Astrocyte of the spinal cord (primary cell): ENCODE results near the gene NLGN1.

Experiments used
- DNase-seq: peaks from one replicate; pipeline ENCODE4 v3.0.0; 2011; ENCODE audit warnings: low read depth, low spot score
- H3K4me3 ChIP-seq: 2 replicates; pipeline ENCODE4 v1.5.1; 2011; ENCODE audit warnings: low read depth, mild to moderate bottlenecking, low read length, moderate library complexity
- CTCF ChIP-seq: IDR thresholded peaks from 2 replicates; pipeline ENCODE4 v1.5.1; 2012; ENCODE audit warnings: low read depth, mild to moderate bottlenecking, low read length, inconsistent platforms
- in situ Hi-C: cut with HindIII; loops from 2 replicates; pipeline ENCODE4 v1.10.0; 2017; ENCODE audit warnings: low sequenced_read_pairs

NLGN1 gene

GRCh38 chr3:173753593-173753992, 356.0 kb downstream of the NLGN1 start:
- no peak for DNase-seq
- in situ Hi-C loops = no loop called here
- H3K4me3 ChIP-seq = no peak overlapping the region
- no peak for TF ChIP-seq CTCF

- in situ Hi-C loops = no loop called here
- DNase-seq = no peak
- no peak for TF ChIP-seq CTCF
- no peak overlapping the region for H3K4me3 ChIP-seq
These were observed 357.6 kb downstream of the NLGN1 start for GRCh38 chr3:173755161-173755560.

GRCh38 chr3:173761161-173761560, 363.6 kb downstream of the NLGN1 start:
- in situ Hi-C loops = no loop called here

GRCh38 chr3:173762501-173762900, 365.0 kb downstream of the NLGN1 start:
- TF ChIP-seq CTCF = no peak
- no peak for DNase-seq
- in situ Hi-C loops = no loop called here
- H3K4me3 ChIP-seq = no peak overlapping the region

More at GRCh38 chr3:173761161-173761560, 363.6 kb downstream of the NLGN1 start:
- TF ChIP-seq CTCF = no peak
- no peak for DNase-seq
- no peak overlapping the region for H3K4me3 ChIP-seq

- peak; percentile 52 for DNase-seq
- no peak for TF ChIP-seq CTCF
- in situ Hi-C loops = no loop called here
- H3K4me3 ChIP-seq = no peak overlapping the region
These were observed 372.5 kb downstream of the NLGN1 start for GRCh38 chr3:173770011-173770410.

- no peak for DNase-seq
- no peak for TF ChIP-seq CTCF
- in situ Hi-C loops = no loop called here
- H3K4me3 ChIP-seq = no peak overlapping the region
These were observed 373.4 kb downstream of the NLGN1 start for GRCh38 chr3:173770796-173771573.

- in situ Hi-C loops = no loop called here
- no peak overlapping the region for H3K4me3 ChIP-seq
- no peak for TF ChIP-seq CTCF
- no peak for DNase-seq
These were observed 376.3 kb downstream of the NLGN1 start for GRCh38 chr3:173773800-173774199.
